ENCODE results near the gene CD74.

Gene CD74

DNA sequence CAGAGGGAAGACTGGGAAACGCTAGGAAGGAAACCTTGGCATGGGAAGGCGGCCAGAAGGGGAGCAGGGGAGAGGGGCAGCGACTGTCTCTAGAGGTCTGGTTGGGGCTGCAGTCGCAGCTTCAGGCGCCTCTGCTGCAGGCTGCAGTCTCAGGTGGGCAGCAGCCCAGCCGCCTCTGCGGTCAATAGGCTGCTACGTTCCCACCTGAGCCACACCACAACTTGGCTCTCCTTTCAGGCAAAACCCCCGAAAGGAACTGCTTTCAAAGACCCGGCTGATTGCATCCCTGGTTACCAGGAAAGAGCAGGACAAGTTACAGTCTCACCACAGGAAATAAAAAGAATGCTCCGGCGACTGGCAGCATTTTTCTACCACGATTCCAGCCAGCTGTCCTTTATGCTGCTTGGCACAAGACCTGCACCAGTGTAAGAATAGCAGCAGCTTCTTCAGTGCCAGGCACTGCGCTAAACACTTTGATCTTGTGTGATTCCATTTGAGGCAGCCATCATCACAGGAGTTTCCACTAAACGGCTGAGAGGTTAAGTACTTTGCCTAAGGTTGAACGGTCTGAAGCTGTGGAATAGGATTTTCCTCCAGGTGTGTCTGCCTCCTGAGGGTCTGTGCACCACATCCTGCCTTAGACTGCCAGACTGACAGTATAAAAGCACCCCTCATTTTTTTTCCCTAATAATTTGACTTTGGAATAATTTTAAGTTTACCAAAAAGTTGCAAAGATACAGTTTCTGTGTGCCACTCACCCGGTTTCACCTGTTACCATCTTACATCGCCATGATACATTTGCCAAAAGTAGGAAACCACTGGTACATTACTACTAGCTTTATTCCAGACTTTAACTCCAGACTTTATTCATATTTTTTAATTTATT lies 29.3 kb upstream of the CD74 start:
- DNase-seq (ENCODE audit: extremely low read depth, low read depth): no peak
- H3K4me3 ChIP-seq (replicated peaks; ENCODE audit: low read depth, low read length): no peak overlapping the region
- no peak for TF ChIP-seq CTCF (IDR thresholded peaks at IDR 0.05; ENCODE audit: low read depth, low read length, missing control alignments)

GRCh38 chr5:150440948-150441812 lies 28.5 kb upstream of the CD74 start:
- no peak overlapping the region for H3K4me3 ChIP-seq (replicated peaks; ENCODE audit: low read depth, low read length)
- no peak for DNase-seq (ENCODE audit: extremely low read depth, low read depth)
- no peak for TF ChIP-seq CTCF (IDR thresholded peaks at IDR 0.05; ENCODE audit: low read depth, low read length, missing control alignments)

GRCh38 chr5:150438873-150439546 lies 26.3 kb upstream of the CD74 start:
- DNase-seq (ENCODE audit: extremely low read depth, low read depth): no peak
- TF ChIP-seq CTCF (IDR thresholded peaks at IDR 0.05; ENCODE audit: low read depth, low read length, missing control alignments): peak; percentile 57
- no peak overlapping the region for H3K4me3 ChIP-seq (replicated peaks; ENCODE audit: low read depth, low read length)

GRCh38 chr5:150436141-150436680 lies 23.5 kb upstream of the CD74 start:
- DNase-seq (ENCODE audit: extremely low read depth, low read depth): peak; percentile 76
- peak; percentile 77 for TF ChIP-seq CTCF (IDR thresholded peaks at IDR 0.05; ENCODE audit: low read depth, low read length, missing control alignments)
- H3K4me3 ChIP-seq (replicated peaks; ENCODE audit: low read depth, low read length): no peak overlapping the region

GRCh38 chr5:150434464-150434863 lies 21.8 kb upstream of the CD74 start:
- H3K4me3 ChIP-seq (replicated peaks; ENCODE audit: low read depth, low read length): no peak overlapping the region
- no peak for DNase-seq (ENCODE audit: extremely low read depth, low read depth)
- no peak for TF ChIP-seq CTCF (IDR thresholded peaks at IDR 0.05; ENCODE audit: low read depth, low read length, missing control alignments)

DNA sequence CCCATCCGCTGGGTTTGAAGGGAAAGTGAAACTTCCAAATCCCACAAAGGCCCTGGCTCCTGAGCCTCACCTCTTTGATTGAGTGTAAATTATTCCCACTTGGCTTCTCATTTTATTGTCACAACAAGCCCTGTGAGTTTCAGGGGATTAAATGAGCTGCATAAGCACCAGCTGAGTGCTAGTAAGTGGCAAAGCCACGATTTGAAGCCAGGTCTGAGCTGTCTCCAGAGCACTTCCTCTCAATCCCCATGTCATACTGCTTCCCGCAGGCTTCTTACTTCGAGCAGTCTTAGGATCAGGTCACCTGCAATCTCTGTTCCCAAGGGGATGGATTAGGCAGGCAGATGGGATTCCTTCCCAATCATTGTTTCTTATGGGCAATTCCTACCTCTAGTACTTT lies 18.9 kb upstream of the CD74 start:
- TF ChIP-seq CTCF (IDR thresholded peaks at IDR 0.05; ENCODE audit: low read depth, low read length, missing control alignments): no peak
- no peak for DNase-seq (ENCODE audit: extremely low read depth, low read depth)
- no peak overlapping the region for H3K4me3 ChIP-seq (replicated peaks; ENCODE audit: low read depth, low read length)

All from HFF-Myc (cell line).